ENCODE results near the gene DDX46.

GRCh38 chr5:134817006-134817405, 58.4 kb downstream of the DDX46 start:
- TF ChIP-seq CTCF (conservative IDR thresholded peaks at IDR 0.05 in 1 of 2, IDR thresholded peaks at IDR 0.05 in 1 of 2; ENCODE audit: low read depth in 1 of 2, low read length in 2 of 2) (no peak), EZH2 (IDR thresholded peaks at IDR 0.05; ENCODE audit: low read length, missing control alignments) (no peak)
